HepG2 (cell line): ENCODE measurements around the gene COX18. TPM values are rescaled to one million over a fixed set of nuclear protein-coding genes. Genes with fewer than 3 reads are reported as not detected.

Experiments
- ARHGAP35 ChIP-seq: sonication (generic); formaldehyde crosslinking; IDR thresholded peaks from 2 replicates; pipeline ENCODE4 v1.9.0; 2022; ENCODE audit warnings: mild to moderate bottlenecking, inconsistent platforms, moderate library complexity, missing genetic modification reagents, borderline replicate concordance
- CBFB ChIP-seq: sonication (generic); formaldehyde crosslinking; IDR thresholded peaks from 2 replicates; pipeline ENCODE4 v1.4.0; 2020; ENCODE audit warnings: missing genetic modification reagents
- CREM ChIP-seq, 2 experiments: sonication (generic) in 1 of 2; formaldehyde crosslinking in 1 of 2; IDR thresholded peaks; 2 replicates each; pipeline versions ENCODE4 v1.4.0 to v1.6.1; 2016 to 2020; ENCODE audit warnings: antibody characterized with exemption in 1 of 2, mild to moderate bottlenecking in 1 of 2, missing genetic modification reagents in 1 of 2
- FOXC1 ChIP-seq: sonication (generic); formaldehyde crosslinking; IDR thresholded peaks from 2 replicates; pipeline ENCODE4 v1.8.0; 2022; ENCODE audit warnings: mild to moderate bottlenecking, missing genetic modification reagents, borderline replicate concordance
- GPN1 ChIP-seq: sonication (generic); formaldehyde crosslinking; IDR thresholded peaks from 2 replicates; pipeline ENCODE4 v1.5.1; 2020; ENCODE audit warnings: missing genetic modification reagents, borderline replicate concordance
- NR2F6 ChIP-seq, 2 experiments: IDR thresholded peaks; 2 replicates each; pipeline ENCODE4 v1.6.1; 2016; ENCODE audit warnings: antibody characterized with exemption in 1 of 2, mild to moderate bottlenecking in 1 of 2
- NRL ChIP-seq: sonication (generic); formaldehyde crosslinking; IDR thresholded peaks from 2 replicates; pipeline ENCODE4 v1.5.0; 2020; ENCODE audit warnings: missing genetic modification reagents, mild to moderate bottlenecking, moderate library complexity, borderline replicate concordance
- PITX1 ChIP-seq: sonication (generic); formaldehyde crosslinking; IDR thresholded peaks from 2 replicates; pipeline ENCODE4 v1.5.1; 2020; ENCODE audit warnings: mild to moderate bottlenecking, missing genetic modification reagents
- PTBP1 ChIP-seq: fragments of 200-400 bp; formaldehyde crosslinking; IDR thresholded peaks from 2 replicates; pipeline ENCODE4 v1.6.1; 2018; ENCODE audit warnings: low read length, low read depth; ENCODE audit not compliant: poor library complexity, severe bottlenecking
- RARA ChIP-seq: IDR thresholded peaks from 2 replicates; pipeline ENCODE4 v1.6.1; 2016; ENCODE audit warnings: missing genetic modification reagents, missing compliant biosample characterization
- TBP ChIP-seq: sonication (generic); formaldehyde crosslinking; IDR thresholded peaks from 2 replicates; pipeline ENCODE4 v1.5.0; 2020; ENCODE audit warnings: missing genetic modification reagents
- ZFAT ChIP-seq: sonication (generic); formaldehyde crosslinking; conservative IDR thresholded peaks from 2 replicates; pipeline ENCODE4 v1.8.1; 2023; ENCODE audit warnings: missing genetic modification reagents, inconsistent platforms
- ZNF446 ChIP-seq: sonication (generic); formaldehyde crosslinking; IDR thresholded peaks from 2 replicates; pipeline ENCODE4 v1.5.0; 2020; ENCODE audit warnings: mild to moderate bottlenecking, missing genetic modification reagents
- ZNF546 ChIP-seq: sonication (generic); formaldehyde crosslinking; conservative IDR thresholded peaks from 2 replicates; pipeline ENCODE4 v1.8.1; 2023; ENCODE audit warnings: mild to moderate bottlenecking, missing genetic modification reagents
- polyA plus RNA-seq, 8 experiments: library from polyadenylated mRNA; depleted of rRNA in 3 of 8; stranded (reverse) in 7 of 8; unstranded in 1 of 8; fragments of >200 nt; fragmentation: Illumina TruSeq in 4 of 8; extraction: Trizol in 4 of 8; gene quantifications; 2 replicates each; pipeline versions ENCODE4 v1.2.1 to v1.2.3, GENCODE V29; 2011 to 2016; ENCODE audit warnings: low read depth in 4 of 8, missing spikeins in 1 of 8, mixed read lengths in 1 of 8; ENCODE audit not compliant: insufficient read depth in 1 of 8
- total RNA-seq, 5 experiments: library from RNA; depleted of rRNA; stranded (reverse); fragments of >200 nt; fragmentation: Illumina TruSeq; extraction: Trizol; gene quantifications; 2 replicates each; pipeline ENCODE4 v1.2.3, GENCODE V29; 2016; ENCODE audit warnings: low read depth in 1 of 5
- TF ChIP-seq, protein P1 (sequence below): sonication (generic); formaldehyde crosslinking; IDR thresholded peaks from 2 replicates; pipeline ENCODE4 v1.4.0; 2020; ENCODE audit warnings: missing genetic modification reagents
- TF ChIP-seq, protein P2 (sequence below), 2 experiments: IDR thresholded peaks; 2 replicates each; pipeline ENCODE4 v1.6.1; 2011 to 2012; ENCODE audit warnings: low read length in 2 of 2, borderline replicate concordance in 1 of 2, low read depth in 1 of 2, mild to moderate bottlenecking in 1 of 2, moderate library complexity in 1 of 2
- TF ChIP-seq, protein P3 (sequence below): sonication (generic); formaldehyde crosslinking; IDR thresholded peaks from 2 replicates; pipeline ENCODE4 v1.4.0; 2020; ENCODE audit warnings: missing genetic modification reagents
- TF ChIP-seq, protein P4 (sequence below): sonication (generic); formaldehyde crosslinking; IDR thresholded peaks from 2 replicates; pipeline ENCODE4 v1.4.0; 2020; ENCODE audit warnings: missing genetic modification reagents

The COX18 gene
- total and polyA plus RNA-seq, 2 of the 13 experiments (the other 11 are each of a cell fraction or from before 2014, with no cell fraction given) = 8.7 to 21.3 TPM

DNA sequence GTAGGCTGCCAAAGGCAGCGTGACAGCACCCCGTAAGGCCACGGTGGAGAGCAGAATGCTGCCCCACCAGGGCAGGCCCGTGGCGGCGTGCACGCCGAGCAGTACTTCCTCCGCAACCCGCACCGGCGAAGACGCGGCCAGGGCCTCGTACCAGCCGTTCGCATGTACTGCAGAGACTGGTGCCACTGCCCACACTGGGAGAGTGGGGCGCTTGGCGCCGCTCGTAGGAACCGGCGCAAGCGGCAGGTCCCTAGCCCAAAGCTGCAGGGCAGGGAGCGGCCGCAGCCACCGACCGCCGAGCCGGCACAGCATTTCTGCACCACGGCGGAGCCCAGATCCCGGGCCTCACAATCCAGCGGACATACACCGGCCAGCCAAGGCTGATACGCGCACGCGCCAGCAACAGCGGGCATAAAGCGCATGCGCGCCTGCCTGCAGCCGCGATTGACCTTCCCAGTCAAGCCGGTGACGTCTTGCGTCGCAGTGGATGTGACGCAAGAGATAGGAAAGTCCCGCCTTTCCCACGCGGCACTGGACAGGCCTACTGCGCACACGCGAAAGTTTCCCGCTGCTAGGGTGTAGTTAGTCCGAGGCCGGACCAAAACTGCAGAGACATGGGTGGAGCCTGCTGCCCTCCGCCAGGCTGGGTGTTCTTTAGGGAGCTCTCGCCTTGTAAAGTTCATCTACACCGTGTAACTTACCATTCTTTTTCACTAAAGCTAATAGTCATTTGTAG lies at the start of gene COX18 (continued):
- TF ChIP-seq, protein P1, sequence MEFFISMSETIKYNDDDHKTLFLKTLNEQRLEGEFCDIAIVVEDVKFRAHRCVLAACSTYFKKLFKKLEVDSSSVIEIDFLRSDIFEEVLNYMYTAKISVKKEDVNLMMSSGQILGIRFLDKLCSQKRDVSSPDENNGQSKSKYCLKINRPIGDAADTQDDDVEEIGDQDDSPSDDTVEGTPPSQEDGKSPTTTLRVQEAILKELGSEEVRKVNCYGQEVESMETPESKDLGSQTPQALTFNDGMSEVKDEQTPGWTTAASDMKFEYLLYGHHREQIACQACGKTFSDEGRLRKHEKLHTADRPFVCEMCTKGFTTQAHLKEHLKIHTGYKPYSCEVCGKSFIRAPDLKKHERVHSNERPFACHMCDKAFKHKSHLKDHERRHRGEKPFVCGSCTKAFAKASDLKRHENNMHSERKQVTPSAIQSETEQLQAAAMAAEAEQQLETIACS (CRISPR knock-in tag) = peak; percentile 76
- TF ChIP-seq ARHGAP35 (CRISPR knock-in tag) (peak; percentile 98; the same call in 1 of the 2 replicates), FOXC1 (CRISPR knock-in tag) (peak; percentile 88), RARA (CRISPR knock-in tag) (peak; percentile 35; the same call in 1 of the 2 replicates), TBP (CRISPR knock-in tag) (no peak), ZNF446 (CRISPR knock-in tag) (peak; percentile 18), PITX1 (CRISPR knock-in tag) (peak; percentile 46; the same call in 1 of the 2 replicates), CREM (IDR thresholded peaks at IDR 0.05) (peak; percentile 98), CREM (CRISPR knock-in tag; IDR thresholded peaks at IDR 0.05) (peak; percentile 77), GPN1 (CRISPR knock-in tag) (no peak), CBFB (CRISPR knock-in tag) (no peak; the same call in 1 of the 2 replicates), NR2F6 (IDR thresholded peaks at IDR 0.05) (0 out of 2 replicates have a peak, but pooled peaks have one; percentile 20), NR2F6 (CRISPR knock-in tag; IDR thresholded peaks at IDR 0.05) (peak; percentile 68), ZFAT (CRISPR knock-in tag) (0 out of 2 replicates have a peak, but pooled peaks have one; percentile 76), NRL (CRISPR knock-in tag) (peak; percentile 99), ZNF546 (CRISPR knock-in tag) (peak; percentile 78), PTBP1 (no peak)
- TF ChIP-seq, protein P2, sequence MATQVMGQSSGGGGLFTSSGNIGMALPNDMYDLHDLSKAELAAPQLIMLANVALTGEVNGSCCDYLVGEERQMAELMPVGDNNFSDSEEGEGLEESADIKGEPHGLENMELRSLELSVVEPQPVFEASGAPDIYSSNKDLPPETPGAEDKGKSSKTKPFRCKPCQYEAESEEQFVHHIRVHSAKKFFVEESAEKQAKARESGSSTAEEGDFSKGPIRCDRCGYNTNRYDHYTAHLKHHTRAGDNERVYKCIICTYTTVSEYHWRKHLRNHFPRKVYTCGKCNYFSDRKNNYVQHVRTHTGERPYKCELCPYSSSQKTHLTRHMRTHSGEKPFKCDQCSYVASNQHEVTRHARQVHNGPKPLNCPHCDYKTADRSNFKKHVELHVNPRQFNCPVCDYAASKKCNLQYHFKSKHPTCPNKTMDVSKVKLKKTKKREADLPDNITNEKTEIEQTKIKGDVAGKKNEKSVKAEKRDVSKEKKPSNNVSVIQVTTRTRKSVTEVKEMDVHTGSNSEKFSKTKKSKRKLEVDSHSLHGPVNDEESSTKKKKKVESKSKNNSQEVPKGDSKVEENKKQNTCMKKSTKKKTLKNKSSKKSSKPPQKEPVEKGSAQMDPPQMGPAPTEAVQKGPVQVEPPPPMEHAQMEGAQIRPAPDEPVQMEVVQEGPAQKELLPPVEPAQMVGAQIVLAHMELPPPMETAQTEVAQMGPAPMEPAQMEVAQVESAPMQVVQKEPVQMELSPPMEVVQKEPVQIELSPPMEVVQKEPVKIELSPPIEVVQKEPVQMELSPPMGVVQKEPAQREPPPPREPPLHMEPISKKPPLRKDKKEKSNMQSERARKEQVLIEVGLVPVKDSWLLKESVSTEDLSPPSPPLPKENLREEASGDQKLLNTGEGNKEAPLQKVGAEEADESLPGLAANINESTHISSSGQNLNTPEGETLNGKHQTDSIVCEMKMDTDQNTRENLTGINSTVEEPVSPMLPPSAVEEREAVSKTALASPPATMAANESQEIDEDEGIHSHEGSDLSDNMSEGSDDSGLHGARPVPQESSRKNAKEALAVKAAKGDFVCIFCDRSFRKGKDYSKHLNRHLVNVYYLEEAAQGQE (IDR thresholded peaks at IDR 0.05; ENCODE audit: borderline replicate concordance in 1 of 2, low read depth in 1 of 2, low read length in 2 of 2) = peak in 1 of 2 experiments; percentile 17; a peak in 1 of 4 replicates
- TF ChIP-seq, protein P3, sequence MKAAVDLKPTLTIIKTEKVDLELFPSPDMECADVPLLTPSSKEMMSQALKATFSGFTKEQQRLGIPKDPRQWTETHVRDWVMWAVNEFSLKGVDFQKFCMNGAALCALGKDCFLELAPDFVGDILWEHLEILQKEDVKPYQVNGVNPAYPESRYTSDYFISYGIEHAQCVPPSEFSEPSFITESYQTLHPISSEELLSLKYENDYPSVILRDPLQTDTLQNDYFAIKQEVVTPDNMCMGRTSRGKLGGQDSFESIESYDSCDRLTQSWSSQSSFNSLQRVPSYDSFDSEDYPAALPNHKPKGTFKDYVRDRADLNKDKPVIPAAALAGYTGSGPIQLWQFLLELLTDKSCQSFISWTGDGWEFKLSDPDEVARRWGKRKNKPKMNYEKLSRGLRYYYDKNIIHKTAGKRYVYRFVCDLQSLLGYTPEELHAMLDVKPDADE (CRISPR knock-in tag) = no peak
- TF ChIP-seq, protein P4, sequence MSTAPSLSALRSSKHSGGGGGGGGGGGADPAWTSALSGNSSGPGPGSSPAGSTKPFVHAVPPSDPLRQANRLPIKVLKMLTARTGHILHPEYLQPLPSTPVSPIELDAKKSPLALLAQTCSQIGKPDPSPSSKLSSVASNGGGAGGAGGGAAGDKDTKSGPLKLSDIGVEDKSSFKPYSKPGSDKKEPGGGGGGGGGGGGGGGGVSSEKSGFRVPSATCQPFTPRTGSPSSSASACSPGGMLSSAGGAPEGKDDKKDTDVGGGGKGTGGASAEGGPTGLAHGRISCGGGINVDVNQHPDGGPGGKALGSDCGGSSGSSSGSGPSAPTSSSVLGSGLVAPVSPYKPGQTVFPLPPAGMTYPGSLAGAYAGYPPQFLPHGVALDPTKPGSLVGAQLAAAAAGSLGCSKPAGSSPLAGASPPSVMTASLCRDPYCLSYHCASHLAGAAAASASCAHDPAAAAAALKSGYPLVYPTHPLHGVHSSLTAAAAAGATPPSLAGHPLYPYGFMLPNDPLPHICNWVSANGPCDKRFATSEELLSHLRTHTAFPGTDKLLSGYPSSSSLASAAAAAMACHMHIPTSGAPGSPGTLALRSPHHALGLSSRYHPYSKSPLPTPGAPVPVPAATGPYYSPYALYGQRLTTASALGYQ = peak; percentile 85; the same call in 1 of the 2 replicates
